Measurements from ENCODE around the gene NFAT5. TPM values are rescaled to one million over a fixed set of nuclear protein-coding genes. Genes with fewer than 3 reads are reported as not detected.
"Not testable (repeated sequence)": the region's sequence is repeated elsewhere in the genome, so short reads cannot be mapped to it uniquely, and the experiment has no call there.

Gene NFAT5
- total RNA-seq, 1 experiment from 2014 or later = 57.9 TPM

- H3K27ac Mint-ChIP-seq (ENCODE audit: unreplicated experiment) = peak overlapping the region; percentile 99
- DNase-seq = peak; percentile 37
- H3K4me1 Mint-ChIP-seq (ENCODE audit: low read depth, unreplicated experiment) = peaks cover 46% of the 10 kb centered on the region
- H3K4me3 Mint-ChIP-seq (ENCODE audit: low read depth, unreplicated experiment) = peak overlapping the region; percentile 81
- peaks cover 86% of the 10 kb centered on the region for H3K36me3 Mint-ChIP-seq (ENCODE audit: insufficient read depth, unreplicated experiment)
- CTCF ChIA-PET = interaction anchor here (0.5 to 1.7 kb wide), 8 partner anchors 14 to 330 kb away, joined by 3 to 12 read pairs (median 4); partner anchors contain the start of gene NOB1
- TSS peak; percentile 74 for BruUV-seq (replicated peaks)
- TF ChIP-seq CTCF (IDR thresholded peaks at IDR 0.05; ENCODE audit: unreplicated experiment) = no peak
- H3K27me3 Mint-ChIP-seq (ENCODE audit: unreplicated experiment) = no peaks in the 10 kb centered on the region
- no peaks in the 10 kb centered on the region for H3K9me3 Mint-ChIP-seq (ENCODE audit: low read depth, unreplicated experiment)
- intact Hi-C loops (cut with micrococcal nuclease; ENCODE audit: unreplicated experiment) = loop anchor here (1.0 to 2.0 kb wide), 2 partner anchors 15 to 29 kb away; partner anchors contain the start of gene NOB1
Measured at GRCh38 chr16:69725480-69726312, 159.9 kb downstream of the NFAT5 start.

- TF ChIP-seq CTCF (IDR thresholded peaks at IDR 0.05; ENCODE audit: unreplicated experiment) = no peak
- no peaks in the 10 kb centered on the region for H3K9me3 Mint-ChIP-seq (ENCODE audit: low read depth, unreplicated experiment)
- no TSS peak for BruUV-seq (replicated peaks)
- peak; percentile 99 for DNase-seq
- intact Hi-C loops (cut with micrococcal nuclease; ENCODE audit: unreplicated experiment) = loop anchor here (1.0 to 2.0 kb wide), 2 partner anchors 16 to 28 kb away; partner anchors contain the start of gene NOB1
- H3K27me3 Mint-ChIP-seq (ENCODE audit: unreplicated experiment) = no peaks in the 10 kb centered on the region
- peaks cover 78% of the 10 kb centered on the region for H3K36me3 Mint-ChIP-seq (ENCODE audit: insufficient read depth, unreplicated experiment)
- peak within 1 kb of the TSS; percentile 99 for H3K27ac Mint-ChIP-seq (ENCODE audit: unreplicated experiment)
- CTCF ChIA-PET = interaction anchor here (0.5 to 1.5 kb wide), 9 partner anchors 14 to 330 kb away, joined by 3 to 12 read pairs (median 3); partner anchors contain the start of gene NOB1
- peak within 1 kb of the TSS; percentile 81 for H3K4me3 Mint-ChIP-seq (ENCODE audit: low read depth, unreplicated experiment)
- H3K4me1 Mint-ChIP-seq (ENCODE audit: low read depth, unreplicated experiment) = peaks cover 38% of the 10 kb centered on the region
Measured at GRCh38 chr16:69726313-69727060, 160.7 kb downstream of the NFAT5 start, which contains the start of gene NQO1. Gene NQO1, minus strand, starts transcription at chr16:69726560. Its CDS starts 121 bp downstream, at chr16:69726439.

- peak overlapping the region; percentile 99 for H3K27ac Mint-ChIP-seq (ENCODE audit: unreplicated experiment)
- peak; percentile 31 for DNase-seq
- TF ChIP-seq CTCF (IDR thresholded peaks at IDR 0.05; ENCODE audit: unreplicated experiment) = no peak
- H3K36me3 Mint-ChIP-seq (ENCODE audit: insufficient read depth, unreplicated experiment) = peaks cover 75% of the 10 kb centered on the region
- intact Hi-C loops (cut with micrococcal nuclease; ENCODE audit: unreplicated experiment) = loop anchor here (2.0 kb wide), 1 partner anchor 17 kb away; no protein-coding TSS in a partner anchor
- CTCF ChIA-PET = interaction anchor here (1.4 to 1.8 kb wide), 3 partner anchors 25 to 35 kb away, joined by 3 to 5 read pairs (median 4); partner anchors contain the start of genes NOB1 and WWP2
- H3K27me3 Mint-ChIP-seq (ENCODE audit: unreplicated experiment) = no peaks in the 10 kb centered on the region
- H3K4me1 Mint-ChIP-seq (ENCODE audit: low read depth, unreplicated experiment) = peaks cover 28% of the 10 kb centered on the region
- peak overlapping the region; percentile 81 for H3K4me3 Mint-ChIP-seq (ENCODE audit: low read depth, unreplicated experiment)
- H3K9me3 Mint-ChIP-seq (ENCODE audit: low read depth, unreplicated experiment) = no peaks in the 10 kb centered on the region
- no TSS peak for BruUV-seq (replicated peaks)
Measured at GRCh38 chr16:69727916-69728270, 162.1 kb downstream of the NFAT5 start.

DNA sequence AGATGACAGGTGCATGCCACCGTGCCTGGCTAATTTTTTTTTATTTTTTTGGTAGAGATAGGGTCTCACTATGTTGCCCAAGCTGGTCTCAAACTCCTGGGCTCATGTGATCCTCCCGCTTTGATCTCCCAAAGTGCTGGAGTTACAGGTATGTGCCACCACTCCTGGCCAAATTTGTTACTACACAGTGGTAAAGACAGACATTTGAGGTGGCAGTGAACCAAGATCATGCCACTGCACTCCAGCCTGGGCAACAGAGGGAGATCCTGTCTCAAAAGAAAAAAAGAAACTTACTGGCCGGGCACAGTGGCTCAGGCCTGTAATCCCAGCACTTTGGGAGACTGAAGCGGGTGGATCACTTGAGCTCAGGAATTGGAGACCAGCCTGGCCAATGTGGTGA is 163.3 kb downstream of the NFAT5 start:
- DNase-seq; H3K27me3 Mint-ChIP-seq (ENCODE audit: unreplicated experiment); BruUV-seq (replicated peaks); H3K9me3 Mint-ChIP-seq (ENCODE audit: low read depth, unreplicated experiment); intact Hi-C loops (cut with micrococcal nuclease; ENCODE audit: unreplicated experiment): not testable (repeated sequence)
- Mint-ChIP-seq H3K4me3 (ENCODE audit: low read depth, unreplicated experiment) (peak overlapping the region; percentile 81), H3K27ac (ENCODE audit: unreplicated experiment) (peak overlapping the region; percentile 99), H3K36me3 (ENCODE audit: insufficient read depth, unreplicated experiment) (peaks cover 64% of the 10 kb centered on the region), H3K4me1 (ENCODE audit: low read depth, unreplicated experiment) (peaks cover 25% of the 10 kb centered on the region)
- CTCF ChIA-PET = interaction anchor here (1.5 to 1.8 kb wide), 2 partner anchors 26 to 34 kb away, joined by 3 to 5 read pairs; partner anchors contain the start of genes NOB1 and WWP2

DNA sequence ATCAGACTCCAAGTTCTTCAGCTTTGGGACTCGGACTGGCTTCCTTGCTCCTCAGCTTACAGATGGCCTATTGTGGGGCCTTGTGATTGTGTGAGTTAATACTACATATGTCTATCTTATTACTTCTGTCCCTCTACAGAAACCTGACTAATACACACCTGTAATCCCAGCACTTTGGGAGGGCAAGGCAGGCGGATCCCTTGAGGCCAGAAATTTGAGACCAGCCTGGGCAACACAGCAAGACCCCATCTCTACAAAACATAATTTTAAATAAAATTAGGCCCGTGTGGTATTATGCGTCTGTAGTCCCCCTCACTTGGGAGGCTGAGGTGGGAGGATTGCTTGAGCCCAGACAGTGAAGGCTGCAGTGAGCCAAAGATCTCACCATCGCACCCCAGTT is 165.5 kb downstream of the NFAT5 start:
- H3K4me1 Mint-ChIP-seq (ENCODE audit: low read depth, unreplicated experiment) = peaks cover 25% of the 10 kb centered on the region
- CTCF ChIA-PET = interaction anchor here (0.6 to 0.7 kb wide), 2 partner anchors 117 to 720 kb away, joined by 3 to 4 read pairs; no protein-coding TSS in a partner anchor
- H3K27me3 Mint-ChIP-seq (ENCODE audit: unreplicated experiment); H3K4me3 Mint-ChIP-seq (ENCODE audit: low read depth, unreplicated experiment); intact Hi-C loops (cut with micrococcal nuclease; ENCODE audit: unreplicated experiment); H3K27ac Mint-ChIP-seq (ENCODE audit: unreplicated experiment); DNase-seq; BruUV-seq (replicated peaks); H3K9me3 Mint-ChIP-seq (ENCODE audit: low read depth, unreplicated experiment): not testable (repeated sequence)
- H3K36me3 Mint-ChIP-seq (ENCODE audit: insufficient read depth, unreplicated experiment) = peaks cover 47% of the 10 kb centered on the region

All from Calu3 (cell line).